ENCODE results near the gene IFT52.

DNA sequence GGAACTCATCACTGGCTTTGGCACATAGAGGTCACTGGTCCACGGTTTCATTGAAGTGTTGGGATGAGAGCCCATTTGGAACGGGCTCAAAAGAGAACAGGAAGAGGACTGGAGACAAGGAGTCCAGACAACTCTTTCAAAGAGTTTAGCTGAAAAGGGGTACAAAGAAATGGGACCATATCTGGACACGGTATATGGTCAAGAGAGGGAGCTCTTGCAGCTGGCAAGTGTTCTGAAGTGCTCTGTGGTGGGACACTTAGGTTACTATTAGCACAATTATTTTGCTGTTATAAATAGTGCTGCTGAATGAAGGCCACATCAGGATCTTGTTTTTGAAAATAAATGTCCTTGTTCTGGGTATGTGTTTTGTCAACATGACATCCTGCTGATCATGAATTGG is 27.3 kb upstream of the IFT52 start:
- TF ChIP-seq, protein P1, sequence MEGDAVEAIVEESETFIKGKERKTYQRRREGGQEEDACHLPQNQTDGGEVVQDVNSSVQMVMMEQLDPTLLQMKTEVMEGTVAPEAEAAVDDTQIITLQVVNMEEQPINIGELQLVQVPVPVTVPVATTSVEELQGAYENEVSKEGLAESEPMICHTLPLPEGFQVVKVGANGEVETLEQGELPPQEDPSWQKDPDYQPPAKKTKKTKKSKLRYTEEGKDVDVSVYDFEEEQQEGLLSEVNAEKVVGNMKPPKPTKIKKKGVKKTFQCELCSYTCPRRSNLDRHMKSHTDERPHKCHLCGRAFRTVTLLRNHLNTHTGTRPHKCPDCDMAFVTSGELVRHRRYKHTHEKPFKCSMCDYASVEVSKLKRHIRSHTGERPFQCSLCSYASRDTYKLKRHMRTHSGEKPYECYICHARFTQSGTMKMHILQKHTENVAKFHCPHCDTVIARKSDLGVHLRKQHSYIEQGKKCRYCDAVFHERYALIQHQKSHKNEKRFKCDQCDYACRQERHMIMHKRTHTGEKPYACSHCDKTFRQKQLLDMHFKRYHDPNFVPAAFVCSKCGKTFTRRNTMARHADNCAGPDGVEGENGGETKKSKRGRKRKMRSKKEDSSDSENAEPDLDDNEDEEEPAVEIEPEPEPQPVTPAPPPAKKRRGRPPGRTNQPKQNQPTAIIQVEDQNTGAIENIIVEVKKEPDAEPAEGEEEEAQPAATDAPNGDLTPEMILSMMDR (IDR thresholded peaks at IDR 0.05), result no peak
- TF ChIP-seq POLR2A (IDR thresholded peaks at IDR 0.05), result no peak
